Limb (tissue), 2 donors: ENCODE data around the gene DUSP2.

Source experiments
- DNase-seq, 2 donors: peaks; one replicate each; pipeline ENCODE4 v3.0.0-alpha.2; 2016; ENCODE audit errors: extremely low spot score in 2 of 2

DUSP2 gene

GRCh38 chr2:96115631-96116423 is 29.4 kb downstream of the DUSP2 start:
- DNase-seq, result no peak

DNA sequence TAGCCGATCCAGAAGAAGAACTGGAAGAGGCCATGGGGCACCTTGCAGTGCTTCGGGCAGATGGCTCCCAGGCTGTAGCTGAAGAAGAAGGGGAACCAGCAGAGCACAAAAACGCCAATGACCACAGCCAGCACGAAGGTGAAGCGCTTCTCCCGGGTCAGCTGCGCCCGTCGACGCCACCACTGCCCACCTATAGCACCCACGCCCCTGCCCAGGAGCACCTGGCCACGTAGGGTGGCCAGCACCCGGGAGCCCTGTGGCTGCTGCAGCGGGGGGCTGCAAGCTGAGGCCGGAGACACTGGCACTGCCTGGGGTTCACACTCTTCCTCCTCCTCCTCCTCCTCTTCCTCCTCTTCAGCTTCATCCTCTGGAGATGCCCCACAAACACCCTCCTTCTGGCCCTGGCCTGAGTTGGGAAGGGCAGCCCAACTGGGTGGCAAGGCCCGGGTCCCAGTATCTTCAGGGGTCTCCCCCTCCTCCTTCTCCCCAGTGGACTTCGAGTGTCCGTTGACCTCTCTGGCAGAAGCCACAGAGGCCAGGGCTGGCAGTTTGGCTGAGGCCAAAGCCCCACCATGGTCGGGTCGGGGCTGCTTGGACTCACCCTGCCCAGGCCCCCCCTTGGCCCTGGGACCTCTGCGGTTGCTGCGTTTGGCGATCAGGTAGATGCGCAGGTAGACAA is 30.2 kb downstream of the DUSP2 start:
- no peak for DNase-seq

- no peak for DNase-seq
These were observed 30.7 kb downstream of the DUSP2 start for GRCh38 chr2:96114546-96114902.

DNA sequence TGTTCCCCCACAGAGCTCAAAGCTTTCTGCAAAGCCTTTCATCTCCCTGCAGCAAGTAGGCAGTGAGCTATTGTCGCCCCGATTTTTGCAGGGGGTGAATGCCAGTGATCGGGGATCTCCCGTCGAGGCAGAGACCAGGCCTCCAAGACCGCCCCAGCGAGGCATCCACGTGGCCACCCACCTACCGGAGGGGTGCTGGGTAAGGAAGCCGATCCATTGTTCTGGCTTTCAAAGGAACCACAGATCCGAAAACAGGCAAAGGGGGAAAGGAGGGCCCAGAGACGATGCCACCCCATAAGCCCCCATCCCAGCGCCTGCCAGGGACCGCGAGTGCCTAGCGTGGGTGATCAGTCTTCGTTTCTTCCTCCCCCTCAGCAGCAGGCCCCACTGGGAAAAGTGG is 31.3 kb downstream of the DUSP2 start:
- DNase-seq, result no peak

DNA sequence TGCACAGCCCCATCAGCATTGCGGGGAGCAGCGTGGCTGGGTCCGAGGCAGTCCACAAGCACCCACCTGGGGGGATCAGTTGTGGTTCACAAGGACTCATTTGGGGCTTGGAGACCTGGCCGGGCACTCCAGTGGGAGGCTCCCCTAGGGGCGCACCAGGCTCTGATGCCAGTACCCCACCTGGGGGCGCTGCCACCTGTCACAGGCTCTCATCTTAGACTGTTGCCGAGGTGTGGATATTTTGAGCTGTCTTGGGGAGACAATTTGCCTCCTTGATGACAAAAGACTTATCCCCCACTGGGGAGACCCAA is 31.9 kb downstream of the DUSP2 start:
- no peak for DNase-seq

DNA sequence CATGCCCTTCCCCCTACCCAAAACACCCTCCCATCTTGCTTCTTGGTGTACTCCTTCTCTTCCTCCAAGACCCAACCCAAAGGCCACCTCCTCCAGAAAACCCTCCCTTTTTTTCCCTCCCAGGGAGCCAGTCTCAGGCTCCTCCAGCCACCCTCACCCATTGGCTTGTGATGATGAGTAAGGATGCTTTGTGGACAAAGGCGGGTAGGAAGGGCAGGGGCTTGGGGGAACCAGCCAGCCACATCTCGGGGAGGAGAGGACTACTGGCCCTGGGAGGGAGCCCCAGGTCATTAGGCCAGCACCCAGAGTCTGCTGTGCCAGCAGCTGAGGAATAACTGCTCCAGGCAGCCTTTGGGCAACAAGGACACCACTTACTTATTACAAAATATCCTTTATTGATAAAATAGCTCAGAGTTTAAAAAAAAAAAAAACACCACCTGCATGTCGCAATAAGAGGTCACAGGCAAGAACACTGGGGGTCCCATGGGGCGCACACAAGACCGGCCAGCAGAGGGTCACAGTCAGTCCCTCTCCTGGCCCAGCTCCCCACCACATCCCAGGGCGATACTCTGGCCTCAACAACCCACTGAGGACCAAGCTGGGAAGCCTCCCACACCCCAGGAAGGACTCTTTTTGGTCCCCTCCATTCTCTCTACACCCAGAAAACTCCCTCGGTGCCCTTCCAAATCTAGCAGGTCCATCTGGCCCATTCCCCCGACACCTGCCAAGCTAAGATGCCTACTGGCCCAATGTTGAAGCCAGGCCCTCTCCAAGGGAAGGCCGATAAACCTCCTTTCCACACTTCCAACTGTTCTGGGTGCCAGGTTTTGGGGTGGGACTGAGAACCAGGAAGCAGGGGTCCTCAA is 32.5 kb downstream of the DUSP2 start:
- no peak for DNase-seq

- no peak for DNase-seq
These were observed 33.3 kb downstream of the DUSP2 start for GRCh38 chr2:96111823-96112500.

GRCh38 chr2:96111257-96111640 is 34.0 kb downstream of the DUSP2 start:
- DNase-seq, result no peak

- no peak for DNase-seq
These were observed 34.5 kb downstream of the DUSP2 start for GRCh38 chr2:96110621-96111256.

DNA sequence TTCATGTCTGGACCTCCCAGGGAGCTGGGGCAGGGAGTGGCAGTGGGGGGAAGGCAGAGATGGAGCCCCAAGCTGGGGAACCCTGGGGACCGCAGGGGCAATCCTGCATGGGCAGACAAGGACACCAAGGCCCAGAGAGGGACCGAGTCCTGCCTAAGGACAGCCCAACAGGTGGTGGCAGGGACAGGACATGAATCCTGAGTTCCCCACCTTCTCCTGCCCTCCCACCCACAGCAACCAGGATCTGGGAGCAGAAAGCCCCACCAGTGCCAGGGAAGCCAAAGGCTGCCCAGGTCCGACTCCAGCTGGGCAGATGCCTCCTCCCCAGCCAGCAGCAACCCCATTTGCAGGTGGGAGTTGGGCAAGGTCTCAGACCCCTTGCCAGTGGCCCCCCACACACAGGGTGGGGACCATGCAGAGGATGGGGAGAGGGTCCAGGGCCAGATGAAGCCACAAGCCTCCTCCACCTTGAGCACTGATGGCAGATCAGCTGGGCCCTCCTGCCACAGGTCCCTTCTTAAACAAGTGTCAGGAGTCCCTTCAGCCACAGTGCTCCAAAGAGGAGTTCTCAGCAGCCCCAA is 35.2 kb downstream of the DUSP2 start:
- DNase-seq, result no peak

DNA sequence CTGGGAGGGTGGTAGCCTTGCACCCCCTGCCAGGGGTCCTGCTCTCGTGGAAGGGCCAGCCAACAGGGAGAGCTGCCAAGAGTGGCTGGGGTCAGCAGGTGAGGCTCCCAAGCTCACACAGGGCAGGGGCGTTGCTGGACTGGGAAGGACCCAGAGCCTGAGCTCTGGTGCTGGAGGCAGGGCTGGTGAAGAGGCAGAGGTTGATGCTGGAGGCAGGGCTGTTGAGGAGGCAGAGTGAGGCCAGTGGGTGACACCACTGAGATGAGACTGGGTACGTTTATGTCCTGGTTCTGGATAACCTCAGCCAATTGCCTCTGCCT is 35.9 kb downstream of the DUSP2 start:
- DNase-seq, result no peak

- peak; percentile 45 to 57 for DNase-seq
These were observed 36.5 kb downstream of the DUSP2 start for GRCh38 chr2:96108541-96109360.

DNA sequence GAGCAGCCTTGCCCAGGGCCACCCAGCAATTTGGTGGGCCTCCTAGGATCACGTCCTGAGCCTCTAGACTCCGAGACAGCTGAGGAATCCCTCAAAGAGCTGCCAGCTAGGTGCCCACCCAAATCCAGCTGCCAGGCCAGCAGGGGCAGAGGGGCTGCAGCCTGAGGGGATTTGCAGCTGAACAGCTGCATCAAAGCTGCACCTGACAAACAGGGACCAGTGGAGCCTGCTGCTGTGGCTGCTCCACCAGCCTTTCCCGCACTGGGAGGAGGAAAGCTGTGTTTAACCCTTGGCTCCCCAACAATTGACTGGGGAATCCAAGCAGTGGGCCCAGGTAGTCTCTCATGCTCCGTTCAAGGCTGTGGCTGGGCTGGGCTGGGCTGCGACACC is 37.1 kb downstream of the DUSP2 start:
- DNase-seq, result no peak

DNA sequence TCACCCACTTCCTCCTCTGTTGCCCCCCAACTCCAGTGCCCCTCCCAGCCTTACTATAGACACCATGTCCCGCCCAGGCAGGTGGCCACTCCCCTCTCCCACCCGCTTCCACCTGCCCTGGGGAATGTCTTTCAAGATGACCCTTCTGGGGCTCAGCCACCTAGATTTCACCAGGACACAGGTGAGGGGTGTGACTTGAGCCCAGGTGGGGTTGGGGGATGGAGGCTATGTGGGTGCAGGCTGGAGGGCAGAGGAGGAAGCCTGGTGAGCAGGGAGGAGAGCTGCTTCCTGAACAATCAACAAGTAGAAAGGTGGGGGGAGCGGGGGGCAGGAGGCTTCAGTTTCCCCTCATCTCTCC is 37.6 kb downstream of the DUSP2 start:
- peak in 1 of 2 donors; percentile 21 for DNase-seq

GRCh38 chr2:96106991-96107707 is 38.1 kb downstream of the DUSP2 start:
- no peak for DNase-seq

DNA sequence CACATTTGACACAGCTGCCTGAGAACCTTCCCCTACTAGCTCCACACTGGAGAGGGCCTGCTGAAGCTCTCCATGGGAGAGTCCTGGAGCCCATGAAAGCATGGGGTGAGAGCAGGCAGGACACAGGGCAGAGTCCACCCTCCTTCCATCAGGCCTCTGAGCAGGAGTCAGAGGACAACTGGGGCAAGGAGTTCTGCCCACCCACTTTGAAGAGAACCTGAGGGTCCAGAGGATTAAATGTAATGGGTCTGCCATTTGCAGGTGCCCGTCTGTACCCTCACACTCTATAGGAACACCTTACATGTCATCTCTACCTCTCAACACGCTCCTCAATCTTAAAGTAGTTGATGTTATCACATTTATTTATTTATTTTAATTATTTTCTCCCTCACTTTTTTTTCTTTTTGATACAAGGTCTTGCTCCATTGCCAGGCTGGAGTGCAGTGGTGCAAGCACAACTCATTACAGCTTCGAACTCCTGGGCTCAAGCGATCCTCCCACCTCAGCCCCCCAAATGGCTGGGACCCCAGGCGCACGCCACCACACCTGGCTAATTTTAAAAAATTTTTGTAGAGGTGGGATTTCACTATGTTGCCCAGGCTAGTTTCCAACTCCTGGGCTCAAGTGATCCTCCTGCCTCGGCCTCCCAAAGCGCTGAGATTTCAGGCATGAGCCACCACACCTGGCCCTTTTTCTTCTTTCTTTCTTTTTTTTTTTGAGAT is 39.1 kb downstream of the DUSP2 start:
- peak in 1 of 2 donors; percentile 10 for DNase-seq

GRCh38 chr2:96105152-96105915 is 39.9 kb downstream of the DUSP2 start:
- DNase-seq, result peak in 1 of 2 donors; percentile 12

DNA sequence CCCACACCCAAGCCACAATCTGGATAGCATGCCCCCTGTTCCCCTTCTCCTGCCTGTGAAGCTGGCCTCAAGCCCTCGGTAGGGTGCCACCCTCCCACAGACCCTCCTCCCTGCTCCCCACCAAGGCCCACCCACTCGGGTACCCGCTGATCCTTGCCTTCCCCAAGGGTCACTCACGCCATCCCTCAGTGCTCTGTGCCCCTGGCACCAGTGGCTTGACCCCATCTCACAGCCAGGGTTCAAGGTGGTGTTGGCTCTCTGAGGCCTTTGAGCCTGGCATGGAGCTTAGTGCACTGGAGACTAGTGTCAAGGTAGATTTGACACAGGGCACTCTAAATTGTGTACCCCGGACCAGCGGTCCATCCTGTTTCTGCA is 40.8 kb downstream of the DUSP2 start:
- peak in 1 of 2 donors; percentile 20 for DNase-seq
